NCI-H1694 (cell line): ENCODE results near the gene C1QTNF6.

Experiments
- DNase-seq: peaks from one replicate; lab custom pipeline; 2025; lab: John Stamatoyannopoulos, UW

The C1QTNF6 gene

GRCh38 chr22:37223965-37224551 is 36.0 kb upstream of the C1QTNF6 start:
- DNase-seq: no peak

GRCh38 chr22:37222440-37222971 is 34.5 kb upstream of the C1QTNF6 start:
- no peak for DNase-seq

DNA sequence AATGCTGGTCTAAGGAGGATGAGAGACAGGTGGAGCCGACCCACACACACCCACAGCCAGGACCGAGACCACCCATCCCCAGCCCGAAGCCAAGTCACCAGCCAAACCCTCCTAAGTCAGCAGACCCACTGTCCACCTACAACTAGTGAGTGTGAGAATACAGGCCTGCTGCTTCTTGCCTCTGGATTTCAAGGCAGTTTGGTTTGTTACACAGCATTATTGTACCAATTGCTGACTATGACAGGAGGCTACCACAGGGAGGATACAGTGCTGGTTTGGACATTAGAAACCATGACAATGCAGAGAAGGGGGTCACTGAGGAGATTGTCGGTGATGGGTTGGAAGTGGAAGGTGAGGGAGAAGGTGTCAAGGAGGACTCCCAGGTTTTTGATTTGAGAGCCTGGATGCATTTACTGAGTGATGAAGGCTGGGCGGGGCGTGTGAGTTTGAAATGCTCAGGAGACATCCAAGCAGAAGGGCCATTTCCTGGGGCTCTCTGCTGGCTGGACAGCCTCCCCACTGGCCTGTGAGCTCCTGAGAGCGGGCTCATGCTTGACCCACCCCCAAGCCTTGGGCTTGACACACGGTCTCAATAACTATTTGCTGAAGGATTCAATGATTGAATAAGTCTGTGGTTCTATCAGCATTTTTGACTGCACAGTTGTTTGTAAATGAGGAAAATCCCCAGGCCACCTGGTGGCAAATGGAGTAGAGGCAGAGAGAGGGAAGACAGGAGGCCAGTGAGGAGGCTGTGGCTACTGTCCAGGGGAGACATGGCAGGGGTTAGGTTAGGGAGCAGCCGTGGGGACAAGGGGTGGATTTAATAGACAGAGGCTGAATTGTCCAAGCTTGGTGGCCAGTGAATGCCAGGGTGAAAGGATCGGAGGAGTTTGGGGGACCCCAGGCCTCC is 33.6 kb upstream of the C1QTNF6 start:
- DNase-seq: no peak

DNA sequence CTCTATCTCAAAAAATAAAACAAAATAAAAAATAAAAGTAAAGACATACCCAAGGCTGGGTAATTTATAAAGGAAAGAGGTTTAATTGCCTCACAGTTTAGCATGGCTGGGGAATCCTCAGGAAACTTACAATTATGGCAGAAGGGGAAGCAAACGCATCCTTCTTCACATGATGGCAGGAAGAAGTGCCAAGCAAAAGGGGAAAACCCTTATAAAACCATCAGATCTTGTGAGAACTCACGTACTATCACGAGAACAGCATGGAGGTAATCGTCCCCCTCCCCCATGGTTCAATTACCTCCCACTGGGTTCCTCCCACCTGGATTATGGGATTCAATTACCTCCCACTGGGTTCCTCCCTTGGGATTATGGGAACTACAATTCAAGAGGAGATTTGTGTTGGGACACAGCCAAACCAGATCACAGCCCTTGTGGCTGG is 32.5 kb upstream of the C1QTNF6 start:
- no peak for DNase-seq

DNA sequence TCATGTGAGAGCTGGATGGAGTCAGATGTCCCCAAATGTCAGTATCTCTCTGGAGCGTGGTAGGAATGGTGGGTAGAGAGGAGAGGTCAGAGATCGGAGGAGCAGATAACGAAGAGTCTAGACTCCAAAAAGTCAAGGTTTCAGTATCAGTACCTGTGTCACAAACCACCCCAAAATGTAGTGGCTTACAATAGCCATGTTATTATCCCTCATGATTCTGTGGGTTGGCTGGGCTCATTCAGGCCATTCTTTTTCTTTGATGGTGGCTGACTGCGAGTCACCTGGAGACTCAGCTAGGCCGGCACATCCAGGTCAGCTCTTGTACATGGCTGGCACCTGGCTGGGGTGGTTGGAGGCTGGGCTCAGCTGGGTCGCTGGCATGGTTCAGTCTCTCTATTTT is 31.5 kb upstream of the C1QTNF6 start:
- no peak for DNase-seq

GRCh38 chr22:37218771-37219411 is 30.8 kb upstream of the C1QTNF6 start:
- DNase-seq: no peak

- no peak for DNase-seq
These were observed 30.3 kb upstream of the C1QTNF6 start for GRCh38 chr22:37218399-37218770.

- DNase-seq: no peak
These were observed 27.8 kb upstream of the C1QTNF6 start for GRCh38 chr22:37215890-37216289.

DNA sequence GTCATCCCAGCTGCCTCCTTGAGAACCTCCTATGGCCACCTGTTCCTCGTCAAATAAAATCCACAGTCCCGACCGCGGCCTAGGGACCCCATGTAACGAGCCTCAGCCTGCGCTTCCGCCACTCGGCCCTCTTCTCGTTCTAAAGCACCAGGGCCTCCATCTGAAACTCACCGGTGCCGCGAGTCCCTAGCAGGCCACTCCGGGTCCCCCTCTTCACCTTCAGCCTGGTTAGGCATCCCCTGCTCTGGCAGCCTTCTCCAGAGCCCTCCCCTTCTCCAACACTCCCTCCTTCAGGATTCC is 26.6 kb upstream of the C1QTNF6 start:
- DNase-seq: no peak

DNA sequence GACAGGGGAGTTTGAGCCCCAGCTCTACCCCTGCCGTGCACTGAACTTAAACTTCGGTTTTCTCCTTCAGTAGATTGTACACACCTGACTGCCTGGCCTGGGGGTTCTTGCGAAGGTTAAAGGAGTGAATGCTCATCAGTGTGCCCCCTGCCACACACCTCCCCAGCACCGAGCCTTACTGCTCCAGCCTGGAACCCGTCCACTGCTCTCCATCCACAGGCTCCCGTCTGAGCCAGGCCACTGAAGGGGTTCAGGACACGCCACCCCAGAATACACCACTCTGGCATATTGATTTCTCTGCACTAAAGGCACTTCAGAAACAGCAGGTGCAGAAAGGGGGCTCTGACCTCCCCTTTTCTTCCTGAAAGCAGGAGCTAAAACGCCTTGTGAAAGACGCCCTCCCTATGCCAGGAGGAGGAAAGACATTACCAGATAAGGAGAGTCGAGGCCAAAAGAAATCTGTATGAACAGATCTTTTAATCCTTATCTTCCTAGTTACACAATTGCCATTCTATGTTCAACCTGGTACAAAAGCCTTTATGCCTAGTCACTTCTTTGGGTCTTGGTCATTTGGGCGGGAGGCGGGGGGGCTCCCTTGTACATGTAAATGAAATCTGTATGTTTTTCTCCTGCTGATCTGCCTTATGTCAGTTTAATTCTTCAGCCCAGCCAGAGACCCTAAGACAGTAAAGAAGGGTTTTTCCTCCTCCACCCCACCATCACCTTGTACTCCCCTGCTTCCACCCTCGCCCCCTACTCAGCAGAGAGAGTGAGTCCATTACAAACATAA is 26.1 kb upstream of the C1QTNF6 start:
- no peak for DNase-seq

DNA sequence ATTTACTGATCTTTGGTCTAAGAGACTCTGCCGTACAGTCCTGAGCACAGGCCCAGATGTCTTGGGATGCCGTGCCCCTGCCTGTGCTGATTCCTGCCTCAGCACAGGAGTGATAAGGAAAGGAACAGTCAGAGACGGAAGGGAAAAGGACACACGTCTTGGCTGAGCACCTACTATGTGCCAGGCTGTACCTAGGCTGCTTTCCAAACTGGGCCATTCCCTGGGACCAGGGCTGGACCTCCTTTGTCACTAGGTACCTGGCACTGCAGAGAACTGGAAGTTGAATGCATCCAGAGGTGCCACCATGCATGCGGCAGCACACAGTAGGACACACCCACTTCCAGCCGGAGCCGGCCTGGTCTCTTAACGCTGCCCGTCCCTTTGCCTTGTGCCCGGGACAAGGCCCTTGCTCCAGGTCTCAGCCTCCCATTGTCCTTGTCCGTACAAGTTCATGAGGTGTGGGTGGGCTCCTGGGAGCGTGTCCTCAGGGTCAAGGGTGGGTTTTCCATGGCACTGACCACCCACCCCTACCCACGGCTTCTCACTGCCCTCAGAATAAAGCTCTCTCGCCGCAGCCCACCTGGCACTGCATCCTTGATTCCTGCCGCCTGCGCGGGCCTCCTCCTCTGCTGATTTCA is 25.3 kb upstream of the C1QTNF6 start:
- DNase-seq: no peak

GRCh38 chr22:37212174-37212906 is 24.3 kb upstream of the C1QTNF6 start, which contains the start of gene SSTR3:
TSS of gene SSTR3 (minus strand) at chr22:37212477. CDS start at chr22:37207803, 4,674 bp downstream.
- DNase-seq: no peak

DNA sequence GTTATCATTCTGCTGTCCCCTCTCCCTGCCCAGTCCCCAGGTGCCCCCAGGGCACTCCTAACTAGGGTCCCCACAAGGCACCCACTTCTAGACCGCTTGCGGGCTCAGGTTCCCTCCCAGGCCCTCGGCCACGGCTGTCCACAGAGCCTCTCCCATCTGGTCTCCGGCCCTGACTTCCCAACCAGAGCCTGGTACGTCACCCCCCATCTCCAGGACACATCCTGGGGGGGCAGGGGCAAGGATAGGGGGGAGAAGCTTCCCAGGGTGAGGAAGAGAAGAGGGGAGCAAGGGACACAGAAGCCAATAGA is 23.8 kb upstream of the C1QTNF6 start:
- no peak for DNase-seq

GRCh38 chr22:37211075-37211865 is 23.2 kb upstream of the C1QTNF6 start:
- no peak for DNase-seq

- DNase-seq: no peak
These were observed 22.2 kb upstream of the C1QTNF6 start for GRCh38 chr22:37210041-37210803.

GRCh38 chr22:37209140-37209845 is 21.2 kb upstream of the C1QTNF6 start:
- no peak for DNase-seq

DNA sequence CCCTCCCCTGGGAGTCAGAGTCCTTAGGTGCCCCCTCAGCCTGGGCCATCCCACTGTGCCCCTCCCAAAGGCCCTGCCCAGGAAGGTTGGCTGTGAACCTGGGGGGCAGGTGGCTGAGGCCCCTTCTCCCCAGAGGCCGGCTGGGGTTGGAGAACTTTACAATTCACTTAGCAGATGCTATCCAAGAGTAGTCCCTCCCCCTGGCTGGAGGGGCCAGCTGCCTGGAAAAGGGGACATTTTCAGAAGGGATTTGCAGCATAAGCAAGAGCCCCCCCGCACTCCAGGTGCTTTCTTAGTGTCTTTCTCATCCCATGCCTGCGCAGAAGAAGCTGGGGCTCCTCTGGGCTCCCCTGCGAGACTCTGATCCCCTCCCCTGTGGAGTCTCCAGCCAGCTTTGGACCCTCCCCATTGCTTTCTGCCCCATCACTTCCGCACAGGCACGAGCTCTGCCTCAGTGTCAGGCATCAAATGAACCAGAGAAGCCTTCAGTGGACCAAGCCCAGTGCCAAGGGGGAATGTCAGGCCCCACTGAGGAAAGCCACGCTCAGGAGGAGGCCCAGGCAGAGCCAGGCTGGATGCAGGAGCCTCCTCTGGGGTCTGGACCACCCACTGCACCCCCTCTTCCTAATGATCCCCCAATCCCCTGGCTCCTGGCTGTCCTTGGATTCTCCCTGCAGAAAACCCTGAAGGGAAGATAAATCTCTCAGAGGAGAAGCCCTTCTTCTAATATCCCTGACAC is 20.5 kb upstream of the C1QTNF6 start:
- no peak for DNase-seq

- no peak for DNase-seq
These were observed 19.9 kb upstream of the C1QTNF6 start for GRCh38 chr22:37207981-37208380.
